Measurements from ENCODE around the gene RBBP9. TPM values are rescaled to one million over a fixed set of nuclear protein-coding genes. Genes with fewer than 3 reads are reported as not detected.

The RBBP9 gene
- total and polyA plus RNA-seq, 2 donors (not counting 3 experiments of a cell fraction or from before 2014, with no cell fraction given), result 8.5 to 17.0 TPM

DNA sequence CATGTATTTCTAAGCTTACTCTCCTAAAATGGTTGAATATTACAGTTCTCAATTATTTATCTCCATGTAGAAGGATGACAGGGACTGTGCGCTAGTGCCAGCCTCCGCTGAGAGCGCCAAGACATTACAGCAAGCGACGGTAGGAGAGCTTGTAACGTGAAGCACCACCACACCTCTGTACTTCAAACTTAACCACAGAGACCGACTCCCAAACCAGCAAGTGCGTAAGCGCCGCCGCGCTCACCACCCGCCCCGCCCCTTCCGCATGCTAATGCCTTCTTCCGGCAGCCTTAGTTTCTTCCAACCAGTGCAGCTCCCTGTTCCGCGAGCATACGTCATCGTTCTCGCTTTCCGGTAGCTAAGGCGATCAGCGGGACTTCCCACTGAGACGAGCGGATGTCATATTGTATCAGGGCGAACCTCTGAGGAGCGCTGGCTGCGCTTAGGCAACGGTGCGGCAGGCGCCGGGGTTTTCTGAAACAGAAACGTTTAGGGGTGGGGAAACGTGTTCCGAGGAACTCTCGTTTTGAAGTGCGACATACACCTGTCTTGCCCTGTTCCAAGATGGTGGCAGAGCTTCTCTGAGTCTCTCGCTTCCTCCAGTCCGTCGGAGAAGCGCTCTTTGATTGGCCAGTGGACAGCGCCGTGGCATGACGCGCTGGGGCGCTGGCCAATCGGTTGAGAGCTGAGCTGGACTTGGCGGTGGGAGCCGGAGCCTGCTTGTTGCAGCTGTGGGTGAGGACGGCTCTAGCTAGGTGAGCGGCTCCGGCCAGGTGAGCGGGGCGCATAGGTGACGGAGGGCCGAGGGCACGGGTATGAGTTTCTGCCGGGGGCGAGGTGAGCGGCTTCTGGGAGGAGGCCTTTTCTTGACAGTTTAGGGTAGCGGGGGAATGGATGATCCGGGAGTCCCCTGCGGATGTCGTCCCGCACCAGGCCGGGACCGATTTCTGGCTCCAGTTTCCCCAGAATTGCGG, 10.5 kb upstream of the RBBP9 start, which contains the start of gene SEC23B:
TSS of gene SEC23B (plus strand) at position 723 of the 974 bp plus-strand sequence. CDS start 2,896 bp downstream, outside the sequence.
- FAIRE-seq (peak; percentile 94), DNase-seq (ENCODE audit: low read depth, low spot score) (peak; percentile 98)
- no TSS peak for BruUV-seq (replicated peaks)
- intact Hi-C loops (cut with micrococcal nuclease), result loop anchor here (1.0 to 2.0 kb wide), 7 partner anchors 10 to 219 kb away; partner anchors contain the start of genes DTD1, DZANK1, POLR3F and RBBP9
- ChIA-PET CTCF (interaction anchor here (1.2 to 2.0 kb wide), 5 partner anchors 10 to 81 kb away, joined by 3 to 6 read pairs (median 3); partner anchors contain the start of genes DZANK1, POLR3F, RBBP9 and SMIM26), POLR2A (interaction anchor here (1.2 to 2.0 kb wide), 3 partner anchors 11 to 41 kb away, joined by 3 to 13 read pairs (median 8); partner anchors contain the start of genes DZANK1, POLR3F and RBBP9)
- peaks cover 0 to 5% of the 10 kb centered on the region in 2 experiments for H3K27me3 ChIP-seq (ENCODE audit: control insufficient read depth in 2 of 2, insufficient read depth in 2 of 2, low read length in 2 of 2)
- H4K20me1 ChIP-seq (replicated peaks; ENCODE audit: control insufficient read depth, extremely low read depth, insufficient read depth, low read length), result no peaks in the 10 kb centered on the region
- peak within 1 kb of the TSS; percentile 65 to 94 (median 75) for H3K4me3 ChIP-seq (replicated peaks in 1 of 3; ENCODE audit: insufficient read depth in 1 of 3, low read depth in 1 of 3, low read length in 3 of 3)
- H3K4me1 ChIP-seq (ENCODE audit: control insufficient read depth, extremely low read depth, insufficient read depth, low read length), result peaks cover 9% of the 10 kb centered on the region
- no peaks in the 10 kb centered on the region for H3K9me1 ChIP-seq (replicated peaks; ENCODE audit: control insufficient read depth, extremely low read depth, insufficient read depth, low read length)
- H3K79me2 ChIP-seq (ENCODE audit: control insufficient read depth, insufficient read depth, low read length), result peaks cover 19% of the 10 kb centered on the region
- peak within 1 kb of the TSS; percentile 82 for H3K27ac ChIP-seq (ENCODE audit: insufficient read depth, low read depth, low read length)
- no peaks in the 10 kb centered on the region for H3K9me3 ChIP-seq (replicated peaks; ENCODE audit: control insufficient read depth, insufficient read depth, low read length)
- H3K4me2 ChIP-seq (ENCODE audit: insufficient read depth, low read length), result peak within 1 kb of the TSS; percentile 94
- dilution Hi-C loops (cut with MboI; ENCODE audit: extremely low pct_ligation_motif_present, low sequenced_read_pairs), result no loop called here
- H2AFZ ChIP-seq (ENCODE audit: low read depth, low read length), result peak within 1 kb of the TSS; percentile 78
- H3K9ac ChIP-seq (replicated peaks; ENCODE audit: extremely low read depth, insufficient read depth, low read length), result peak within 1 kb of the TSS; percentile 79
- TF ChIP-seq GATA2 (IDR thresholded peaks at IDR 0.05; ENCODE audit: insufficient read depth, insufficient read length, low read depth, low read length) (no peak), JUN (IDR thresholded peaks at IDR 0.05; ENCODE audit: borderline replicate concordance, insufficient read depth, insufficient read length, low read depth) (peak; percentile 37), POLR2A (IDR thresholded peaks at IDR 0.05; ENCODE audit: low read depth, low read length) (peak; percentile 87), FOS (IDR thresholded peaks at IDR 0.05; ENCODE audit: borderline replicate concordance, insufficient read depth, low read length) (no peak), POLR2AphosphoS5 (IDR thresholded peaks at IDR 0.05; ENCODE audit: insufficient read depth, low read depth, low read length) (peak; percentile 82), EZH2 (IDR thresholded peaks at IDR 0.05; ENCODE audit: borderline replicate concordance, low read depth, low read length, severe bottlenecking) (no peak)
- TF ChIP-seq, protein P1, sequence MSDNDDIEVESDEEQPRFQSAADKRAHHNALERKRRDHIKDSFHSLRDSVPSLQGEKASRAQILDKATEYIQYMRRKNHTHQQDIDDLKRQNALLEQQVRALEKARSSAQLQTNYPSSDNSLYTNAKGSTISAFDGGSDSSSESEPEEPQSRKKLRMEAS (IDR thresholded peaks at IDR 0.05; ENCODE audit: insufficient read depth, insufficient read length), result no peak
- peaks cover 2 to 13% of the 10 kb centered on the region in 2 experiments for H3K36me3 ChIP-seq (ENCODE audit: control insufficient read depth in 2 of 2, extremely low read depth in 1 of 2, insufficient read depth in 2 of 2, low read length in 2 of 2)
